GM12891 (cell line): ENCODE measurements around the gene HOMER2.
"Not testable (repeated sequence)": the region's sequence is repeated elsewhere in the genome, so short reads cannot be mapped to it uniquely, and the experiment has no call there.

ENCODE experiments used
- POLR2A ChIP-seq: IDR thresholded peaks from 2 replicates; pipeline ENCODE4 v1.6.1; 2011; ENCODE audit warnings: low read depth, low read length, control low read depth
- POLR2AphosphoS5 ChIP-seq: IDR thresholded peaks from 2 replicates; pipeline ENCODE4 v1.6.1; 2011; ENCODE audit warnings: low read depth, low read length, control low read depth
- SPI1 ChIP-seq: IDR thresholded peaks from 2 replicates; pipeline ENCODE4 v1.6.1; 2011; ENCODE audit warnings: low read depth, low read length, control low read depth
- TAF1 ChIP-seq: IDR thresholded peaks from 2 replicates; pipeline ENCODE4 v1.6.1; 2011; ENCODE audit warnings: low read depth, low read length, control low read depth

- not testable (repeated sequence) for TF ChIP-seq POLR2AphosphoS5, TAF1, POLR2A, SPI1
These were observed 86.5 kb downstream of the HOMER2 start for GRCh38 chr15:82865981-82866380.
